Activated CD4-positive, alpha-beta memory T cell treated with anti-CD3 and anti-CD28 coated beads for 36 hours (primary cell): Measurements from ENCODE around the gene HSFX3. TPM values are rescaled to one million over a fixed set of nuclear protein-coding genes. Genes with fewer than 3 reads are reported as not detected.
"Not testable (repeated sequence)": the region's sequence is repeated elsewhere in the genome, so short reads cannot be mapped to it uniquely, and the experiment has no call there.

Source experiments
- CTCF ChIA-PET: fragments of 350-600 bp; sonication (Branson Sonifier 250); formaldehyde crosslinking; loops from one replicate; lab custom pipeline; 2021; ENCODE audit warnings: antibody characterized with exemption, inconsistent platforms; lab: Charles Lee
- POLR2A ChIA-PET: fragments of 350-600 bp; sonication (Branson Sonifier 250); formaldehyde crosslinking; loops from one replicate; lab custom pipeline; 2021; ENCODE audit warnings: antibody characterized with exemption; lab: Charles Lee
- DNase-seq: peaks from one replicate; pipeline ENCODE4 v3.0.0-alpha.2; 2020
- H3K27ac Mint-ChIP-seq: one replicate; pipeline ENCODE4 v1.8.0; 2021; ENCODE audit warnings: mixed read lengths
- H3K27me3 Mint-ChIP-seq: one replicate; pipeline ENCODE4 v1.8.0; 2021; ENCODE audit warnings: mixed read lengths
- H3K36me3 Mint-ChIP-seq: one replicate; pipeline ENCODE4 v1.8.0; 2021; ENCODE audit warnings: mixed read lengths
- H3K4me1 Mint-ChIP-seq: one replicate; pipeline ENCODE4 v1.8.0; 2021; ENCODE audit warnings: low read depth, mixed read lengths
- H3K4me3 Mint-ChIP-seq: one replicate; pipeline ENCODE4 v1.8.0; 2021; ENCODE audit warnings: mild to moderate bottlenecking, mixed read lengths
- H3K9me3 Mint-ChIP-seq: one replicate; pipeline ENCODE4 v1.8.0; 2021; ENCODE audit warnings: mixed read lengths
- intact Hi-C: fragments of 100-400 bp; cut with micrococcal nuclease; formaldehyde crosslinking; loops from one replicate; pipeline ENCODE4 v1.15.1; 2023
- total RNA-seq, 2 experiments: library from RNA; stranded (reverse); gene quantifications; one replicate each; pipeline ENCODE4 v1.2.3, GENCODE V29; 2021

Gene HSFX3
- total RNA-seq, 2 experiments from 2014 or later: not detected

DNA sequence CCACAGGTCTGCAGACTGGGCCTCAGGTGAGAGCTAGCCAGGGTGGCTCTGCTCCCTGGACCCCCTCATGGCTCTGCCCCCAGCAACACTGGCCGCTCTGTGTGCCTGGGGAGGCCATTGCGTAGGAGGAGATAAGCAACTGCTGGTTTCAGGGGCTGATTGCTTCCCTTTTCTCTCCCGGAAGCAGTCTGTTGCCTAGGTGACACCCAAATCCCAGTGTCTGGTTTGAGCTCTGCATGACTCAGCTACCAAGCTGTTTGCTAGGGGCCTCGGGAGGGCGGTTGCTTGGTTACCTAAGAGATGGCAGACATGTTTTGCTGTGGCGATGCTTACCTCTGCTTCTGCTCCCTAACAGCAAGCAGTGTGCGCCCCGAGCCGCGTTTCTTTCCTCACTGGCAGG, 24.3 kb downstream of the HSFX3 start:
- Mint-ChIP-seq H3K27ac (peak overlapping the region; percentile 70), H3K4me1 (peaks cover 36% of the 10 kb centered on the region)
- H3K4me3 Mint-ChIP-seq, H3K36me3 Mint-ChIP-seq, POLR2A ChIA-PET, intact Hi-C loops, H3K27me3 Mint-ChIP-seq, H3K9me3 Mint-ChIP-seq: not testable (repeated sequence)
- CTCF ChIA-PET: interaction anchor here (1.1 kb wide), 1 partner anchor 13 kb away, joined by 4 read pairs; no protein-coding TSS in a partner anchor
- DNase-seq: peak; percentile 80

DNA sequence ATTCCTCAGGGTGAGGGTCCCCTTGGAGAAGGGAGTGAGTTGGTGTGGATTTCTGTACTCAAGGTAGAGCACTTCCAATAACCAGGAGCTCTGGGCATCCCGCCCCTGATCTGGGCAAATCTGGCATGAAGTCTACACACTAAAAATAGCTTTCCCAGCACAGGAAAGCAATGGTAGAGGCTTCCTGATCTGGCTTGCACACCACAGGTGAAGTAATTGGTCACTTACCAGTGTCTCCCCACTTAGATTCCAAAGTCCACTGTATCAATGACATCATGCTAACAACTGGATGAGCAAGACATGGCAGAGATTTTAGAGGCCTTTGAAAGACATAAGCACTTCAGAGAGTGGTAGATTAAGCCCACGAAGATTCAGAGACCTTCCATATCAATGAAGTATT, 26.8 kb downstream of the HSFX3 start:
- intact Hi-C loops: no loop called here

DNA sequence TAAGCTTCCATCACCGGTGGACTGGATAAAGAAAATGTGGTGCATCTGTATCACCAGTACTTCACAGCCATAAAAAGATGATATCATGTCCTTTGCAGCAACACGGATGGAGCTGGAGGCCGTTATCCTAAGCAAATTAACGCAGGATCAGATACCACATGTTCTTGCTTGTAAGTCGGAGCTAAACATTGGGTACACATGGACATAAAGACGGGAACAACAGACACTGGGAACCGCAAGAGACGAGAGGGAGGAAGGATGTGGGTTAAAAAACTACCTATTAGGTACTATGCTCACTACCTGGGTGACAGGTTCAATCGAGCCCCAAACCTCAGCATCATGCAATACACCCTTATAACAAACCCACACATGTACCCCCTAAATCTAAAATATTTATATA, 28.3 kb downstream of the HSFX3 start:
- no peaks in the 10 kb centered on the region for H3K27me3 Mint-ChIP-seq
- DNase-seq: no peak
- no peaks in the 10 kb centered on the region for H3K9me3 Mint-ChIP-seq
- peaks cover 1% of the 10 kb centered on the region for H3K36me3 Mint-ChIP-seq
- CTCF ChIA-PET: interaction anchor here (0.9 to 3.6 kb wide), 2 partner anchors 10 to 18 kb away, joined by 3 to 27 read pairs; no protein-coding TSS in a partner anchor
- POLR2A ChIA-PET: interaction anchor here (1.0 to 1.6 kb wide), 2 partner anchors 11 to 16 kb away, joined by 3 to 4 read pairs; no protein-coding TSS in a partner anchor
- H3K27ac Mint-ChIP-seq: no peak overlapping the region
- peaks cover 41% of the 10 kb centered on the region for H3K4me1 Mint-ChIP-seq
- intact Hi-C loops: loop anchor here (2.0 kb wide), 1 partner anchor 17 kb away; the partner anchor contains the start of gene IDS
- peak overlapping the region; percentile 23 for H3K4me3 Mint-ChIP-seq

More for the DNA sequence above, 26.8 kb downstream of the HSFX3 start:
- DNase-seq: no peak
- no peaks in the 10 kb centered on the region for H3K27me3 Mint-ChIP-seq
- no peaks in the 10 kb centered on the region for H3K9me3 Mint-ChIP-seq
- no peak overlapping the region for H3K27ac Mint-ChIP-seq
- H3K4me3 Mint-ChIP-seq: no peak overlapping the region
- CTCF ChIA-PET: interaction anchor here (3.6 kb wide), 1 partner anchor 11 kb away, joined by 27 read pairs; no protein-coding TSS in a partner anchor
- POLR2A ChIA-PET: interaction anchor here (1.9 kb wide), 1 partner anchor 18 kb away, joined by 7 read pairs; the partner anchor contains the start of gene IDS
- H3K36me3 Mint-ChIP-seq: peaks cover under 1% of the 10 kb centered on the region
- peaks cover 39% of the 10 kb centered on the region for H3K4me1 Mint-ChIP-seq

GRCh38 chrX:149520636-149521277, 29.0 kb downstream of the HSFX3 start:
- not testable (repeated sequence) for H3K36me3 Mint-ChIP-seq, H3K27me3 Mint-ChIP-seq, H3K9me3 Mint-ChIP-seq, H3K27ac Mint-ChIP-seq, DNase-seq
- peak overlapping the region; percentile 23 for H3K4me3 Mint-ChIP-seq
- intact Hi-C loops: loop anchor here (2.0 kb wide), 1 partner anchor 16 kb away; the partner anchor contains the start of gene IDS
- H3K4me1 Mint-ChIP-seq: peaks cover 42% of the 10 kb centered on the region
- ChIA-PET POLR2A (interaction anchor here (0.7 to 1.6 kb wide), 2 partner anchors 10 to 17 kb away, joined by 4 read pairs; no protein-coding TSS in a partner anchor), CTCF (interaction anchor here (3.6 kb wide), 1 partner anchor 9 kb away, joined by 27 read pairs; no protein-coding TSS in a partner anchor)

GRCh38 chrX:149518236-149518635, 31.5 kb downstream of the HSFX3 start:
- no peak overlapping the region for H3K4me3 Mint-ChIP-seq
- ChIA-PET CTCF (interaction anchor here (0.6 kb wide), 1 partner anchor 394 kb away, joined by 3 read pairs; no protein-coding TSS in a partner anchor), POLR2A (no interaction called here)
- H3K36me3 Mint-ChIP-seq: peaks cover 1% of the 10 kb centered on the region
- intact Hi-C loops: no loop called here
- no peaks in the 10 kb centered on the region for H3K9me3 Mint-ChIP-seq
- no peak overlapping the region for H3K27ac Mint-ChIP-seq
- H3K4me1 Mint-ChIP-seq: peaks cover 41% of the 10 kb centered on the region
- DNase-seq: no peak
- H3K27me3 Mint-ChIP-seq: no peaks in the 10 kb centered on the region

GRCh38 chrX:149517308-149517707, 32.4 kb downstream of the HSFX3 start:
- DNase-seq: no peak
- H3K9me3 Mint-ChIP-seq: no peaks in the 10 kb centered on the region
- H3K4me1 Mint-ChIP-seq: peaks cover 38% of the 10 kb centered on the region
- CTCF ChIA-PET: no interaction called here
- H3K27ac Mint-ChIP-seq: no peak overlapping the region
- intact Hi-C loops: no loop called here
- no peaks in the 10 kb centered on the region for H3K27me3 Mint-ChIP-seq
- H3K36me3 Mint-ChIP-seq: peaks cover 1% of the 10 kb centered on the region
- H3K4me3 Mint-ChIP-seq: no peak overlapping the region
- POLR2A ChIA-PET: interaction anchor here (0.6 kb wide), 1 partner anchor 9 kb away, joined by 3 read pairs; no protein-coding TSS in a partner anchor

DNA sequence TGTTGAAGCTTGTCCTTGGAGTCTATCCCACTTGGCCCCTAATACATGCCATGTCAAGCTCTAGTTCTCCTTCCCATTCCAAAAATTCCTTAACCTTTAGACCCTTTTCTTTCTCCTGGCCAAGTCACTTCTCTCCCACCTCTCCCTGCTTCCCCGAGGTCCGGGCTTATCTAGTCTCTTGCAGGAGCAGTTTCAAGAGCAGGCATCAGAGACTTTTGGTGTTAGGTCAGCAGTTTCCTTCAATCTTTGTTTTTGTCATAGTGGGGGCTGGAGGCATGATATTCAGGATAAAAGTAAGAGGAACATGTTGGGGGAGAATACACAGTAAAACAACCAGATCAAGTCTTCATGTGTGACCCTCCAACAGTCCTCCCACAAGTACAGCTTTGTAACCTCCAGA, 33.1 kb downstream of the HSFX3 start:
- CTCF ChIA-PET: interaction anchor here (1.7 kb wide), 1 partner anchor 13 kb away, joined by 4 read pairs; no protein-coding TSS in a partner anchor
- H3K4me3 Mint-ChIP-seq: no peak overlapping the region
- POLR2A ChIA-PET: no interaction called here
- no peak overlapping the region for H3K27ac Mint-ChIP-seq
- H3K9me3 Mint-ChIP-seq: no peaks in the 10 kb centered on the region
- H3K36me3 Mint-ChIP-seq: peaks cover 1% of the 10 kb centered on the region
- peaks cover 34% of the 10 kb centered on the region for H3K4me1 Mint-ChIP-seq
- intact Hi-C loops: no loop called here
- no peaks in the 10 kb centered on the region for H3K27me3 Mint-ChIP-seq
- no peak for DNase-seq

DNA sequence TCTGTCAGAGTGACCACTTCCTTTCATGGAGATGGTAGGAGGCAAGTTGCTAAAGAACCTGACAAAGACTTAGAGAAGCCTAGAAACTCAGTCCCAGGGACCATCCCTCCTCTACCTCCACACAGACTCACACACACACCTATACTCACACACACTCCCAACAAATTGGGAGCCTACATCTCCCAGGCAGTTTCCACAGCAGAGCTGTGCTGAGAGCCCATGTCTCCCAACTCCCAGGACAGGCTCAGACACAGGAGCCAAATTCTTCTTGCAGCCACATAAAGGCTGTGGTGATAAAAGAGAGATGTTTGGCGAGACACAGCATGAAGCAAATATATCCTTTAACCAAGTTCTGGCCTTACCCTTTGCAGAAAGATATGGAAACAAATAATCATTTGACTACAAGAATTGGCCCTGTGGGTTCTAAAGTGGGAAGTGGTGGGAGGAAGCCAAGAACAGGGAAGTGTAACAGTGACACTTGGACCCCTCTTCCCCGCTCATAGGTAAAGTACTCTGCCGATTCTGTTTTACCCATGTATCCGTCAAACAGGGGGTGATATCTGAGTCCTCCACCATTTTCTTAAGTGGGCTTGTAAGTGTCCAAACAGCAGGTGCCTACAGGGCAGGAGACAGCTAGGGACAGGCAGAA, 33.6 kb downstream of the HSFX3 start:
- intact Hi-C loops: no loop called here
- Mint-ChIP-seq H3K36me3 (peaks cover 1% of the 10 kb centered on the region), H3K4me3 (no peak overlapping the region), H3K9me3 (no peaks in the 10 kb centered on the region), H3K27me3 (no peaks in the 10 kb centered on the region), H3K4me1 (peaks cover 29% of the 10 kb centered on the region), H3K27ac (no peak overlapping the region)
- ChIA-PET CTCF (interaction anchor here (1.7 kb wide), 1 partner anchor 13 kb away, joined by 4 read pairs; no protein-coding TSS in a partner anchor), POLR2A (no interaction called here)
- DNase-seq: no peak

- CTCF ChIA-PET: interaction anchor here (0.7 to 3.4 kb wide), 2 partner anchors 26 to 28 kb away, joined by 4 to 16 read pairs; partner anchors contain the start of gene EOLA1
- Mint-ChIP-seq H3K4me3 (no peak overlapping the region), H3K36me3 (peaks cover 1% of the 10 kb centered on the region), H3K9me3 (no peaks in the 10 kb centered on the region), H3K27me3 (no peaks in the 10 kb centered on the region), H3K27ac (no peak overlapping the region), H3K4me1 (peaks cover 20% of the 10 kb centered on the region)
- DNase-seq: no peak
- POLR2A ChIA-PET: interaction anchor here (1.5 kb wide), 1 partner anchor 9 kb away, joined by 4 read pairs; the partner anchor contains the start of gene IDS
- intact Hi-C loops: no loop called here
These were observed 35.8 kb downstream of the HSFX3 start for GRCh38 chrX:149513825-149514428.

- H3K9me3 Mint-ChIP-seq: no peaks in the 10 kb centered on the region
- intact Hi-C loops: no loop called here
- no peak overlapping the region for H3K4me3 Mint-ChIP-seq
- no peaks in the 10 kb centered on the region for H3K27me3 Mint-ChIP-seq
- H3K27ac Mint-ChIP-seq: peak overlapping the region; percentile 42
- no peaks in the 10 kb centered on the region for H3K36me3 Mint-ChIP-seq
- ChIA-PET CTCF (interaction anchor here (0.7 to 3.4 kb wide), 12 partner anchors 10 to 849 kb away, joined by 3 to 27 read pairs (median 4); partner anchors contain the start of genes EOLA1 and EOLA2), POLR2A (interaction anchor here (1.5 kb wide), 1 partner anchor 28 kb away, joined by 3 read pairs; the partner anchor contains the start of gene EOLA1)
- peaks cover 19% of the 10 kb centered on the region for H3K4me1 Mint-ChIP-seq
- DNase-seq: peak; percentile 70
These were observed 37.4 kb downstream of the HSFX3 start for GRCh38 chrX:149512225-149512885.

DNA sequence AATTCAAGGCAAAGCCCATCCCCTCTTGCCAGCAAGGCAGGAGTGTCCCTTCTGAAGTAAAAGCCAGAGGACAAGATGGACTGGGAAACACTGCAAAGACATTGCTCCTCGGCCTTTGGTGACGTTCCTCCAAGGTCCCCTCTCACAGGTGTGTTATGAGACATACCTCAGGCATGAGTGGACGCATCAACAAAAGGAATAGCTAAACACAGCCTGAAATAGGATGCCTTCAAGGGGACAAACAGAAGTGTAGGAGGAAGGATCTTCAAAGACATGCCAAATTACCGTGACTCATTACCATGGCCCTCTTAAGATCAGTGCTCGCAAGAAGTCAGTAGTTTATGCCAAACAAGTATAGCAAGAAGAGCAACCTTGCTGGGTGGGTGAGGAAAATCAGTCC, 38.6 kb downstream of the HSFX3 start:
- Mint-ChIP-seq H3K4me1 (peaks cover 8% of the 10 kb centered on the region), H3K36me3 (no peaks in the 10 kb centered on the region), H3K27ac (no peak overlapping the region), H3K9me3 (no peaks in the 10 kb centered on the region), H3K27me3 (no peaks in the 10 kb centered on the region), H3K4me3 (no peak overlapping the region)
- ChIA-PET CTCF (interaction anchor here (2.6 to 3.4 kb wide), 2 partner anchors 11 to 29 kb away, joined by 16 to 27 read pairs; partner anchors contain the start of gene EOLA1), POLR2A (interaction anchor here (1.6 kb wide), 1 partner anchor 11 kb away, joined by 4 read pairs; no protein-coding TSS in a partner anchor)
- no peak for DNase-seq
- intact Hi-C loops: no loop called here
